ENCODE measurements around the gene KMO. TPM values are rescaled to one million over a fixed set of nuclear protein-coding genes. Genes with fewer than 3 reads are reported as not detected.

KMO gene
- total RNA-seq, 3 donors from 2014 or later = 0.34 to 0.91 (median 0.49) TPM

DNA sequence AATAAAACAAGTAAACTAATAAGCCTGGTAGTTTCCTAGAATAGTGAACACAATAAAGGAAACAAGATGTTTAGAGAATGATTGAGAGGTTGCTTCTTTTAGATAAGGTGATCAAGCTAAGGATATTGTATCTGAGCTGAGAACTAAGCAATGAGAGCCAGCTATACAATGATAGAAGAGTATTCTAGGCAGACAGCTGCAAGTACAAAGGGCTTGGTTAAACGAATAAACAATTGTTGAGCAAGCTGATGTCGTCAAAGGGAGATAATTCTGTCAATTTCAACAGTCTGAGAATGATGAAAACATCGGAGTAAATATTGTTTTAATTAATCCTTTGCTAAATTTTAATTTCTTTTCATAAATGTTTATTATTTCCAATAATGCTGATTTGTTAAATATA, 7.2 kb upstream of the KMO start:
- no peaks in the 10 kb centered on the region for H3K9me3 Mint-ChIP-seq
- DNase-seq = no peak
- H3K27me3 Mint-ChIP-seq (ENCODE audit: low read depth) = peaks cover 30% of the 10 kb centered on the region
- H3K4me3 Mint-ChIP-seq = no peak overlapping the region
- no peaks in the 10 kb centered on the region for H3K36me3 Mint-ChIP-seq (ENCODE audit: insufficient read depth)
- peaks cover 5% of the 10 kb centered on the region for H3K4me1 Mint-ChIP-seq (ENCODE audit: low read depth)
- no peak for ATAC-seq

GRCh38 chr1:241527146-241527545, 5.0 kb upstream of the KMO start:
- Mint-ChIP-seq H3K36me3 (ENCODE audit: insufficient read depth) (no peaks in the 10 kb centered on the region), H3K4me3 (no peak overlapping the region), H3K4me1 (ENCODE audit: low read depth) (peaks cover 11% of the 10 kb centered on the region), H3K9me3 (no peaks in the 10 kb centered on the region), H3K27me3 (ENCODE audit: low read depth) (peaks cover 26% of the 10 kb centered on the region)
- ATAC-seq (no peak), DNase-seq (no peak)

GRCh38 chr1:241531195-241532161, 700 bp upstream of the KMO start:
- H3K9me3 Mint-ChIP-seq = no peaks in the 10 kb centered on the region
- H3K4me3 Mint-ChIP-seq = peak overlapping the region; percentile 92
- DNase-seq (no peak), ATAC-seq (peak; percentile 72 to 82)
- H3K27me3 Mint-ChIP-seq (ENCODE audit: low read depth) = peaks cover 8% of the 10 kb centered on the region
- no peaks in the 10 kb centered on the region for H3K36me3 Mint-ChIP-seq (ENCODE audit: insufficient read depth)
- H3K4me1 Mint-ChIP-seq (ENCODE audit: low read depth) = peaks cover 19% of the 10 kb centered on the region

GRCh38 chr1:241532864-241533263, 686 bp downstream of the KMO start:
- H3K4me3 Mint-ChIP-seq = peak overlapping the region; percentile 35
- no peaks in the 10 kb centered on the region for H3K9me3 Mint-ChIP-seq
- peaks cover 4% of the 10 kb centered on the region for H3K27me3 Mint-ChIP-seq (ENCODE audit: low read depth)
- no peak for ATAC-seq
- DNase-seq = no peak
- peaks cover 19% of the 10 kb centered on the region for H3K4me1 Mint-ChIP-seq (ENCODE audit: low read depth)
- H3K36me3 Mint-ChIP-seq (ENCODE audit: insufficient read depth) = no peaks in the 10 kb centered on the region

GRCh38 chr1:241533326-241534115, 1.3 kb downstream of the KMO start:
- no peaks in the 10 kb centered on the region for H3K9me3 Mint-ChIP-seq
- peaks cover 4% of the 10 kb centered on the region for H3K27me3 Mint-ChIP-seq (ENCODE audit: low read depth)
- no peaks in the 10 kb centered on the region for H3K36me3 Mint-ChIP-seq (ENCODE audit: insufficient read depth)
- ATAC-seq (no peak), DNase-seq (no peak)
- H3K4me3 Mint-ChIP-seq = no peak overlapping the region
- H3K4me1 Mint-ChIP-seq (ENCODE audit: low read depth) = peaks cover 19% of the 10 kb centered on the region

GRCh38 chr1:241536304-241536703, 4.1 kb downstream of the KMO start:
- H3K27me3 Mint-ChIP-seq (ENCODE audit: low read depth) = peaks cover 6% of the 10 kb centered on the region
- ATAC-seq = no peak
- DNase-seq = no peak
- H3K36me3 Mint-ChIP-seq (ENCODE audit: insufficient read depth) = no peaks in the 10 kb centered on the region
- H3K4me1 Mint-ChIP-seq (ENCODE audit: low read depth) = peaks cover 16% of the 10 kb centered on the region
- no peaks in the 10 kb centered on the region for H3K9me3 Mint-ChIP-seq
- H3K4me3 Mint-ChIP-seq = no peak overlapping the region

DNA sequence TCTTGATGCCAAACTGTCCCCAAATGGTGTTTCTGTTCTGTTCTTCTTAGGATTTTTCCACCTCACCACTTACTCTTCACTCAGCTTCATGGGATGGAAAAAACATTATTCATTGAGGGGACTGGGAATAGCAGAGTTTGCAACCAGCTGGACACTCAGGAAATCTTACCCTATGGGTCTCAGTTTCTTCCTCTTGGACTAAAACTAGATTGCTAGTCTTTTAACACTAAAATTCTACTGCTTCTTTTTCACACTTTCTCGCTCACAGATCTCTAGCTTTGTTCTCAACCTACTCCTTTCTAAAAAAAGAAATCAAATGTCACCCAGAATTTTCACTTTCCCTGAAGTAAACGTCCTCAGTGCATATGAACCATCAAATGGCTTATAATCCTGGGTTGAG, 4.8 kb downstream of the KMO start:
- DNase-seq (no peak), ATAC-seq (no peak)
- Mint-ChIP-seq H3K36me3 (ENCODE audit: insufficient read depth) (no peaks in the 10 kb centered on the region), H3K4me3 (no peak overlapping the region), H3K27me3 (ENCODE audit: low read depth) (peaks cover 6% of the 10 kb centered on the region), H3K9me3 (no peaks in the 10 kb centered on the region), H3K4me1 (ENCODE audit: low read depth) (peaks cover 9% of the 10 kb centered on the region)

DNA sequence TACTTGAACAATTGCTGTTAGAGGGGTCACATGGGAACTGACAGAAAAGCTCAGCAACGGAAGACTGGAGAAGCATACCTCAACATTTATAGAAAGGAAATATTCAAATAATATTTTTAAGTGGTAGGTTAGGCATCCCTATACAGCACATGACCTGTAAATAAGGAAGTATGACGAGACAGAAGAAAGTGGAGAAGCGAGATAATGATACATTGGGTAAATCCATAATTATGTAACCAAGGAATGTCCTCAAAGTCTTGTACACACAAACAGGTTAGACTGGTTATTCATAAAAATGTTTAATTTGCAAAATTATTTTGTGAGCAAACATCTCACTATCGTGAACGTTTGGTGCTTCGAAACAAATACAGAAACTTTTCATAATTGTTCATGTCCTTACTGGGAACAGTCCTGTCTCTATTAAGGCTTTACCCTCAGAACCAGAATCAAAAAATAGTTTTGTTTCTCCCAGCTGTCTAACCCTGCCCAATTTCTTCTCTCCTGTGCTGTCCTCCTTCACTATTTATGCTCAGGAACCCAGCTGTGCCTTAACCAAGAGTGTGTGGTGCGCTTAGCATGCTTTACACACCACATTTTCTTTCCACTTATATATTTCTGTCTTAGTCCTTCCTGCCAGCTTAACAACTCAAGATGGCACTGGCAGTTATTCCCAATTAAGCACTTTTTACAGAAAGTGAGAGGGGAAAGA, 10.2 kb downstream of the KMO start:
- ATAC-seq (no peak), DNase-seq (no peak)
- H3K4me1 Mint-ChIP-seq (ENCODE audit: low read depth) = no peaks in the 10 kb centered on the region
- no peak overlapping the region for H3K4me3 Mint-ChIP-seq
- H3K36me3 Mint-ChIP-seq (ENCODE audit: insufficient read depth) = peaks cover 2% of the 10 kb centered on the region
- H3K9me3 Mint-ChIP-seq = no peaks in the 10 kb centered on the region
- H3K27me3 Mint-ChIP-seq (ENCODE audit: low read depth) = peaks cover 11% of the 10 kb centered on the region

- DNase-seq (no peak), ATAC-seq (no peak)
- no peak overlapping the region for H3K4me3 Mint-ChIP-seq
- H3K27me3 Mint-ChIP-seq (ENCODE audit: low read depth) = peaks cover 10% of the 10 kb centered on the region
- H3K4me1 Mint-ChIP-seq (ENCODE audit: low read depth) = peaks cover 24% of the 10 kb centered on the region
- peaks cover 2% of the 10 kb centered on the region for H3K36me3 Mint-ChIP-seq (ENCODE audit: insufficient read depth)
- H3K9me3 Mint-ChIP-seq = no peaks in the 10 kb centered on the region
Observed at GRCh38 chr1:241548008-241548407, 15.8 kb downstream of the KMO start.

DNA sequence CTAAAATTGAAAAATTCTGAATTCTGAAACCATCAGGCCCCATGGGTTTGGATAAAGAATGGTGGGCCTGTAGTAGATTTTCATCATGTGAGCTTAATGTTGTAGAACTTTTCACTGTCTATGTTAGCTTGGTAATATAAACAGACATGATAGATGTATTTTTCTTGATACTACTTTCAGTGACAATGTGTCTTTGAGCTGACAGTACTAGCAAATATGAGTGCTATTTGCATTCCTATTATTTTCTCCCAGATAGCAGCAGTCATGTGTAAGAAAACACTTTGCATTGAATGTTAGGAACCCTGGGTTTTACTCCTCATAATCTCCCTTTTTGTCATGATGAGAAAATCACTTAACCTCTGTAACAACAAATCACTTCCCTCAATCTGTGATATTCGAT, 18.1 kb downstream of the KMO start:
- DNase-seq (no peak), ATAC-seq (no peak)
- H3K4me1 Mint-ChIP-seq (ENCODE audit: low read depth) = peaks cover 24% of the 10 kb centered on the region
- H3K27me3 Mint-ChIP-seq (ENCODE audit: low read depth) = peaks cover 8% of the 10 kb centered on the region
- no peak overlapping the region for H3K4me3 Mint-ChIP-seq
- H3K9me3 Mint-ChIP-seq = no peaks in the 10 kb centered on the region
- H3K36me3 Mint-ChIP-seq (ENCODE audit: insufficient read depth) = peaks cover 2% of the 10 kb centered on the region

DNA sequence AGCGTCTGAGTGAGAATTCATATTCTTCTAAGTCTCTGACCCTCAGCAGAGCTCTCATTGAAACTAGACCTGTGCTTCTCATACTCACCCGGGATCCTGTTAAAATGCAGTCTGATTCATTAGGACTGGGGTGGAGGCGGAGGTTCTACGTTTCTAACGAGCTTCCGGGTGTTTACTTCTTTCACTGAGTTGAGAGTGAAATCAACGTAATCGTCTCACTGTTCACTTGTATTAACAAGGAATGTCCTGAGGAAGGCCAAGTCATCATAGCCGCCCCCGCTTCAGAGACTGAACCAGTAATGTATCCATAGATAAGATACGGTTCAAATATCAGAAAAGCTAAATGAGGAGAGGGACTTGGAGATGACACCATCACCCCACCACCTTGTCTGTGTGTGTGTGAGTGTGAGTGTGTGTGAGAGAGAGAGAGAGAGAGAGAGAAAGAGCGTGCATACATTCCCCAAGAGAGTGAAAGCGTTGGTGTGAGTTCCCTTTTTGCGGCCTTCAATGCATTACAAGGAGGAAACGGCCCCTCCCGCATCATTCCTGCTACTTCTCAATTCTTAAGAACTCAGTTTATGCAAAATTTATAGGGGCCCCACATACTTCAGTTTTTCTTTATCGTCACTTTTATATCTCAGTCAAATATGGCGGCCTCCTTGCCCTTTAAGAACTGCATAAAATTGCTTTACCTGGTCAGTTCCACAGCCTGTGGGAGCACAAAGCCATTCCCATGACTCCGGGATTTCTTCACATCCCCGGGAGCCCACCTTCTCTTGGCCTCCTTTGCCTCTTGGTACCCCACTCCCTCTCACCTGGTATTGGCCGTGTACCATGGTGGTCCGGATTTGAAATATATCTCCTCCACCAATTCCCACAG, 19.8 kb downstream of the KMO start:
- Mint-ChIP-seq H3K4me3 (peak overlapping the region; percentile 82), H3K4me1 (ENCODE audit: low read depth) (peaks cover 24% of the 10 kb centered on the region), H3K27me3 (ENCODE audit: low read depth) (peaks cover 3% of the 10 kb centered on the region), H3K36me3 (ENCODE audit: insufficient read depth) (no peaks in the 10 kb centered on the region), H3K9me3 (no peaks in the 10 kb centered on the region)
- peak; percentile 92 to 93 for ATAC-seq
- DNase-seq = peak; percentile 14

GRCh38 chr1:241553886-241554592, 21.9 kb downstream of the KMO start:
- H3K36me3 Mint-ChIP-seq (ENCODE audit: insufficient read depth) = no peaks in the 10 kb centered on the region
- ATAC-seq (no peak), DNase-seq (no peak)
- peaks cover 3% of the 10 kb centered on the region for H3K27me3 Mint-ChIP-seq (ENCODE audit: low read depth)
- H3K4me3 Mint-ChIP-seq = no peak overlapping the region
- no peaks in the 10 kb centered on the region for H3K9me3 Mint-ChIP-seq
- H3K4me1 Mint-ChIP-seq (ENCODE audit: low read depth) = peaks cover 24% of the 10 kb centered on the region

DNA sequence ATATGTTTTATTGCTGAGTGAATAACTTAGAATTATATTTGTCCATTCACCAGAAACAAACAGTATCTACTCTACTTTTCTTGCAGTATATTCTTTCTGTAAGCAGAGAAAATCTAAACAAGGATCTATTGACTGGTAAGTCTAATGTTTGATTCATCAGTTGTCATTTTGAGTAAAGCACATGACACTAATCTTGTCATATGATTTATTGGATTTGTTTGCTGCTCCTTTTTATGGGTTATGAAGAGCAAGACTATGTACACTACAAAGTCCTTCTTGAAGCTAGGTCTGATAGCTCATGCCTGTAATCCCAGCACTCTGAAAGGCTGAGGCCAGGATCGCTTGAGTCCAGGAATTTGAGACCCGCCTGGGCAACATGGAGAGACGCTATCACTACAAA, 23.3 kb downstream of the KMO start:
- H3K4me1 Mint-ChIP-seq (ENCODE audit: low read depth) = peaks cover 23% of the 10 kb centered on the region
- H3K27me3 Mint-ChIP-seq (ENCODE audit: low read depth) = peaks cover 5% of the 10 kb centered on the region
- no peak for DNase-seq
- H3K36me3 Mint-ChIP-seq (ENCODE audit: insufficient read depth) = no peaks in the 10 kb centered on the region
- no peak overlapping the region for H3K4me3 Mint-ChIP-seq
- H3K9me3 Mint-ChIP-seq = no peaks in the 10 kb centered on the region
- no peak for ATAC-seq

All from activated T-cell treated with anti-CD3 and anti-CD28 coated beads, Interleukin-2, amount 50 U/mL, for 4 hours (primary cell).